Heart left ventricle (tissue), 13 donors: Measurements from ENCODE around the gene HNRNPAB.

Source experiments
- CTCF ChIP-seq, 12 donors: fragments of 200-600 bp; sonication (generic) in 4 of 12; IDR thresholded peaks; one replicate each; pipeline versions ENCODE4 v1.5.0 to v1.8.0; 2018 to 2022; ENCODE audit warnings: antibody characterized with exemption in 12 of 12, mild to moderate bottlenecking in 5 of 12
- POLR2A ChIP-seq, 2 donors: fragments of 450-650 bp; IDR thresholded peaks; one replicate each; pipeline ENCODE4 v1.6.1; 2017; ENCODE audit warnings: antibody characterized with exemption in 2 of 2, mild to moderate bottlenecking in 2 of 2, moderate library complexity in 2 of 2
- donor health status: ischemic (EF 13 %, LVEDD 7.1; RV severe dilation, severe dysfunction).
- donor health status: DM: no; HTN: yes; CAD: no.
- donor health status: DM: no; HTN: no; CAD: no.
- donor health status: ischemic (EF 25% LVEDD 6.9; RV normal size, moderate dysfunction).
- donor health status: ischemic (EF 25% LVEDD 5.7; RV mildly dilated, moderate dysfunction).
- donor health status: ischemic (EF 35%, LVEDD 5.7; RV mildly dilated, moderate dysfunction).
- donor health status: nonischemic (EF 11% LVEDD 7.7; RV severe dilation, severe dysfunction).
- donor health status: DM: yes; HTN: yes; CAD: no.
- donor health status: PGD.
- donor health status: ischemic (EF 29% LVEDD 5.4; RV normal size, mild dysfunction).
- donor health status: nonischemic (EF 23%, LVEDD 6.1; RV moderate dilation, normal function).

GRCh38 chr5:178187014-178187413 lies 17.3 kb upstream of the HNRNPAB start, which contains the start of gene GMCL2:
- TF ChIP-seq CTCF (IDR thresholded peaks at IDR 0.05) (no peak), POLR2A (IDR thresholded peaks at IDR 0.05) (no peak)
